Naive thymus-derived CD8-positive, alpha-beta T cell (primary cell): ENCODE measurements around the gene CRYBB1. TPM values are rescaled to one million over a fixed set of nuclear protein-coding genes. Genes with fewer than 3 reads are reported as not detected.

Experiments used
- ATAC-seq, 2 donors: fragments of 150-1000 bp; cut with Tn5 transposase in 1 of 2; sonication (Bioruptor Pico), chemical (Tn5 transposase) in 1 of 2; 1 replicate in 1 of 2; 2 replicates in 1 of 2; pipeline ENCODE4 v1.10.0; 2021; ENCODE audit warnings: mild to moderate bottlenecking in 2 of 2, moderate library complexity in 2 of 2
- POLR2A ChIA-PET: fragments of 350-600 bp; sonication (Branson Sonifier 250); formaldehyde crosslinking; loops from one replicate; lab custom pipeline; 2021; ENCODE audit warnings: antibody characterized with exemption; lab: Charles Lee
- DNase-seq, 10 donors: peaks; one replicate each; pipeline versions ENCODE4 v3.0.0 to v3.0.0-alpha.2; 2020 to 2022
- H3K27ac Mint-ChIP-seq, 10 donors: one replicate each; pipeline ENCODE4 v1.8.0; 2020 to 2022; ENCODE audit warnings: mild to moderate bottlenecking in 10 of 10, mixed read lengths in 10 of 10, moderate library complexity in 4 of 10, inconsistent platforms in 1 of 10
- H3K27me3 Mint-ChIP-seq, 5 donors: one replicate each; pipeline ENCODE4 v1.8.0; 2021 to 2022; ENCODE audit warnings: mixed read lengths in 5 of 5
- H3K36me3 Mint-ChIP-seq, 3 donors: one replicate each; pipeline ENCODE4 v1.8.0; 2020 to 2022; ENCODE audit warnings: mixed read lengths in 3 of 3, mild to moderate bottlenecking in 2 of 3, inconsistent platforms in 1 of 3
- H3K4me1 Mint-ChIP-seq, 4 donors: one replicate each; pipeline ENCODE4 v1.8.0; 2021 to 2022; ENCODE audit warnings: mixed read lengths in 4 of 4
- H3K4me3 Mint-ChIP-seq, 10 donors: one replicate each; pipeline ENCODE4 v1.8.0; 2020 to 2022; ENCODE audit warnings: mild to moderate bottlenecking in 10 of 10, mixed read lengths in 10 of 10, moderate library complexity in 6 of 10, inconsistent platforms in 1 of 10
- H3K9me3 Mint-ChIP-seq, 9 donors: one replicate each; pipeline ENCODE4 v1.8.0; 2020 to 2022; ENCODE audit warnings: mixed read lengths in 9 of 9, mild to moderate bottlenecking in 3 of 9, inconsistent platforms in 1 of 9, moderate library complexity in 1 of 9
- microRNA-seq: library from miRNA; unstranded; fragments of <30 nt; microRNA quantifications from one replicate; pipeline ENCODE4 v1.2.0, GENCODE V29; 2022; ENCODE audit warnings: borderline microRNAs expressed
- polyA plus RNA-seq, 3 donors: library from polyadenylated mRNA; unstranded; fragments of 300-500 nt; fragmentation: Illumina TruSeq; gene quantifications; one replicate each; pipeline ENCODE4 v1.2.3, GENCODE V29; 2021
- total RNA-seq, 8 experiments: library from RNA in 2 of 8; stranded (reverse) in 2 of 8; gene quantifications; one replicate each; pipeline ENCODE4 v1.2.3 and lab custom pipeline; 2021 to 2026

Gene CRYBB1
- total and polyA plus RNA-seq, 5 experiments from 2014 or later = not detected

DNA sequence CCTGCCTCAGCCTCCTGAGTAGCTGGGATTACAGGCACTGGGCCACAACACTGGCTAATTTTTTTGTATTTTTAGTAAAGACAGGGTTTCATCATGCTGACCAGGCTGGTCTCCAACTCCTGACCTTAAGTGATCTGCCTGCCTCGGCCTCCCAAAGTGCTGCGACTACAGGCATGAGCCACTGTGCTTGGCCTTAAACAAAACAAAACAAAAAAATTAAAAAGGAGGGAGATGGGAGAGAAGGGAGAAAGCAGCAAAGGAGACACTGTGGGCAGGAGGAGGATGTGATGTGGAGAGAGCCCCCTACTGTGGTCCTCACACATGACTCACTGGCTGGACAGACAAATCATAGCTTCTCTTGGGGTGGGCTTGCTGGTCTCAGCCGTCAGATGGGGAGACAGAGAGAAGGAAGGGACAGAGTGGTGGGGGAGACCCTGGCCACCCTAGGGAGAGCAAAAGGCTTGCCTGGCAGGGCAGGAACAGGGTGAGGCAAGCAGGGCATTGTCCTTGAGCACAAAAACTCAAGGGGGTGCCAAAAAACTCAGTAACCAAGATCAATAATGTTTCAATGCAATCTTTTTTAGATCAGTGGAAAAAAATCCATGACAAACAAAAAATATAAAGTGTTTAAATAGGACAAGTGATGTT lies 59.5 kb downstream of the CRYBB1 start:
- Mint-ChIP-seq H3K27ac (peak overlapping the region; percentile 19 to 92 (median 43)), H3K9me3 (no peaks in the 10 kb centered on the region), H3K4me1 (peaks cover 34 to 84% (median 60%) of the 10 kb centered on the region in 4 donors), H3K27me3 (no peaks in the 10 kb centered on the region), H3K36me3 (peaks cover 0 to 26% (median 0%) of the 10 kb centered on the region in 3 donors), H3K4me3 (no peak overlapping the region)
- ATAC-seq = no peak
- no peak for DNase-seq
- POLR2A ChIA-PET = interaction anchor here (0.6 kb wide), 1 partner anchor 34 kb away, joined by 3 read pairs; no protein-coding TSS in a partner anchor

DNA sequence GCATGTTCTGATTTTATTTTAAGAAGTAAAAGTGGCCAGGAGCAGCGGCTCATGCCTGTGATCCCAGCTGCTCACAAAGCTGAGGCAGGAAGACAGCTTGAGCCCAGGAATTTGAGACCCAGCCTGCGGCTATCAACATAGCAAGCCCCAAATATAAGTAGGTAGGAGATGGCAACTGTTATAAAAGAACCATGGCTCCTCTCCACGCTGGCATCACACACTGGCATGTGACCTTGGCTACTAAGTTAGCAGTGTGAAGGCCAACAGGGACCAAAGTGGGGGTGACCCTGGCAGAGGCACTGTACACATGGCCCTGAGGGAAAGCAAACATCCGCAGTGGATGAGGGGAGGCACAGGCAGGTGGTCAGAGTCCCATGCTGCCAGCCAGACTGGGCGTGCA lies 60.9 kb downstream of the CRYBB1 start:
- Mint-ChIP-seq H3K27me3 (no peaks in the 10 kb centered on the region), H3K36me3 (peaks cover 0 to 22% (median 0%) of the 10 kb centered on the region in 3 donors), H3K9me3 (no peaks in the 10 kb centered on the region), H3K4me1 (peaks cover 32 to 84% (median 56%) of the 10 kb centered on the region in 4 donors), H3K4me3 (no peak overlapping the region), H3K27ac (peak overlapping the region in 9 of 10 donors; percentile 3 to 79 (median 44))
- DNase-seq (no peak), ATAC-seq (no peak)
- POLR2A ChIA-PET = no interaction called here

DNA sequence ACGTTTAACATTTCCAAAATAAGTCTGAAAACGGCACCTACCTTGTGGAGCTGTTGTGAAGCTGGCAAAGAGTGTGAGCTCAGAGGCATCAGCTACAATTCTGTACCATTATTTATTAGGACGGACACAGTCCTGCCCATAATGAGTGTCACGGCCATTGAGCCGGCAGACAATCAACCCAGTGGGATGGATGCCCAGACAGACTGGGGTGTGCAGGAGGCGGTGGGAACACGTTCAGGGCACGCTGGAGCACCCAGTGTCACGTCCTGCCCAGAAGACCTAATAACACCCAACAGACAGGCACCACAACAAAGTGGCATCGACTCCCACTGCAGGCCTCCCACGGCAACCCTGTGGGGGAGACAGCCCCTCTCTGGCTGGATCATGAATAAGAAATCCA lies 62.3 kb downstream of the CRYBB1 start:
- POLR2A ChIA-PET = interaction anchor here (1.9 kb wide), 1 partner anchor 12 kb away, joined by 6 read pairs; no protein-coding TSS in a partner anchor
- peak overlapping the region in 1 of 10 donors; percentile 21 for H3K27ac Mint-ChIP-seq

GRCh38 chr22:26554956-26555355 lies 62.9 kb downstream of the CRYBB1 start:
- peak overlapping the region in 1 of 10 donors; percentile 34 for H3K27ac Mint-ChIP-seq
- H3K27me3 Mint-ChIP-seq = no peaks in the 10 kb centered on the region
- peaks cover 0 to 24% (median 2%) of the 10 kb centered on the region in 3 donors for H3K36me3 Mint-ChIP-seq
- peaks cover 33 to 89% (median 56%) of the 10 kb centered on the region in 4 donors for H3K4me1 Mint-ChIP-seq
- H3K4me3 Mint-ChIP-seq = no peak overlapping the region
- POLR2A ChIA-PET = interaction anchor here (1.9 kb wide), 1 partner anchor 12 kb away, joined by 6 read pairs; no protein-coding TSS in a partner anchor
- DNase-seq = no peak
- no peaks in the 10 kb centered on the region for H3K9me3 Mint-ChIP-seq
- no peak for ATAC-seq

More for the DNA sequence above, 62.3 kb downstream of the CRYBB1 start:
- DNase-seq (no peak), ATAC-seq (no peak)
- H3K27me3 Mint-ChIP-seq = no peaks in the 10 kb centered on the region
- H3K4me1 Mint-ChIP-seq = peaks cover 32 to 89% (median 56%) of the 10 kb centered on the region in 4 donors
- no peaks in the 10 kb centered on the region for H3K9me3 Mint-ChIP-seq
- peaks cover 0 to 24% (median 0%) of the 10 kb centered on the region in 3 donors for H3K36me3 Mint-ChIP-seq
- H3K4me3 Mint-ChIP-seq = no peak overlapping the region

DNA sequence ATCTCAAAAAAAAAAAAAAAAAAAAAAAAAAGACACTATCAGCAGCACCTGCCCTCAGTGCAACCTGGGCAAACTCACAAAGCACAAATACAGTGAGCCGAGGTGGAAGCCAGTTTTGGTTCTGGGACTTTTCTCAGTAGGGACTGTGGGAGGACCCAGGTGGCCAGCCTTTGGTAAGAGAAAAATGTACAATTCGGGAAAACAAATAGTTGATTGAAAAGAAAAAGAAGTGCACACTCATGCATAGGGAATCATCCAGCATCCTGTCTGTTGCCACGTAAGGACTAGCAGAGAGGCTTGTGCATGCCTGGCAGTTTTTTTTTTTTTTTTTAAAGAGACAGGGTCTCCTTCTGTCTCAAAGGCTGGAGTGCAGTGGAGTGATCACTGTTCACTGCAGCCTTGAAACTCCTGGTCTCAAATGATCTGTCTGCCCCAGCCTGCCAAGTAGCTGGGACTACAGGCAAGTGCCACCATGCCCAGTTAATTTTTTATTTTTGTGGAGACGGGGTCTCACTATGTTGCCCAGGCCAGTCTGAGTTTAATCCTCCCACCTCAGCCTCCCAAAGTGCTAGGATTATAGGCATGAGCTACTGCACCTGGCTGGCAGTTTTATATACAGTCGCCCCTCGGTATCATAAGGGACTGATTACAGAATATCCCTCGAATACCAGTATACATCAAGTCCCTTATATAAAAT lies 64.6 kb downstream of the CRYBB1 start:
- ATAC-seq = no peak
- Mint-ChIP-seq H3K4me1 (peaks cover 25 to 86% (median 48%) of the 10 kb centered on the region in 4 donors), H3K27ac (peak overlapping the region in 9 of 10 donors; percentile 11 to 91 (median 65)), H3K36me3 (peaks cover 0 to 26% (median 2%) of the 10 kb centered on the region in 3 donors), H3K27me3 (no peaks in the 10 kb centered on the region), H3K4me3 (peak overlapping the region in 1 of 10 donors; percentile 44), H3K9me3 (no peaks in the 10 kb centered on the region)
- no peak for DNase-seq
- POLR2A ChIA-PET = no interaction called here

GRCh38 chr22:26552466-26552865 lies 65.4 kb downstream of the CRYBB1 start:
- Mint-ChIP-seq H3K27me3 (no peaks in the 10 kb centered on the region), H3K4me1 (peaks cover 24 to 88% (median 50%) of the 10 kb centered on the region in 4 donors), H3K27ac (peak overlapping the region in 4 of 10 donors; percentile 22 to 52 (median 39)), H3K4me3 (peak overlapping the region in 1 of 10 donors; percentile 14), H3K9me3 (no peaks in the 10 kb centered on the region), H3K36me3 (peaks cover 0 to 22% (median 3%) of the 10 kb centered on the region in 3 donors)
- POLR2A ChIA-PET = interaction anchor here (1.7 kb wide), 1 partner anchor 21 kb away, joined by 6 read pairs; no protein-coding TSS in a partner anchor
- no peak for ATAC-seq
- no peak for DNase-seq

- Mint-ChIP-seq H3K4me1 (peaks cover 22 to 88% (median 52%) of the 10 kb centered on the region in 4 donors), H3K4me3 (no peak overlapping the region), H3K9me3 (no peaks in the 10 kb centered on the region), H3K27ac (peak overlapping the region in 5 of 10 donors; percentile 5 to 79 (median 47)), H3K36me3 (peaks cover 0 to 25% (median 6%) of the 10 kb centered on the region in 3 donors), H3K27me3 (no peaks in the 10 kb centered on the region)
- POLR2A ChIA-PET = interaction anchor here (0.7 to 1.7 kb wide), 2 partner anchors 20 to 47 kb away, joined by 3 to 6 read pairs; no protein-coding TSS in a partner anchor
- ATAC-seq (no peak), DNase-seq (no peak)
Observed at GRCh38 chr22:26551568-26551967, 66.3 kb downstream of the CRYBB1 start.

DNA sequence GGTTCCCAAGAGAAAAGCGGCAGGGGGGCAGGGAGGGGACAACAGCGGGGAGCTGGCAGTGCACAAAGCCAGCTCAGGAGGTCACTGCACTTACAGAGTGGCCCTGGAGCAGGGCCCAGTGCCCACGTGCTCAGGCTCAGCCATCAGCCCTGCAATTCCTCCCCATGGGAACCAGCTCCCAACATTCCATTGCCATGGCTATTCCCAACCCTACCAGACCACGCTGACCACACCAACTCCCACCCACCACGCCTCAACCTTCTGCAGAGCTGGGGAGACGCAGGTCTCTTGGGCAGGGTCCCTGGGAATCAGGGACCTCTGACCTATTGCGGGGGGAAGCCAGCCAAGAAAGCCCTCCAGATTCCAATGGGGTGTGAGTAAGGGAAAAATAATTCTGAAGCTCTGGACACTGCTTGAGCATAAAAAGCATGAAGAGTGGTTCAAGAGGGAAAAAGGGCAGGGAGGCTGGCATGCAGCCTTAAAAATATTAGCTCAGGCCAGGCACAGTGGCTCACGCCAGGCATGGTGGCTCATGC lies 67.3 kb downstream of the CRYBB1 start:
- Mint-ChIP-seq H3K27me3 (no peaks in the 10 kb centered on the region), H3K4me1 (peaks cover 24 to 86% (median 55%) of the 10 kb centered on the region in 4 donors), H3K36me3 (peaks cover 0 to 31% (median 6%) of the 10 kb centered on the region in 3 donors), H3K9me3 (no peaks in the 10 kb centered on the region), H3K27ac (peak overlapping the region in 7 of 10 donors; percentile 27 to 85 (median 79)), H3K4me3 (peak overlapping the region in 1 of 10 donors; percentile 29)
- no peak for DNase-seq
- no peak for ATAC-seq
- POLR2A ChIA-PET = interaction anchor here (1.7 kb wide), 1 partner anchor 19 kb away, joined by 6 read pairs; no protein-coding TSS in a partner anchor

DNA sequence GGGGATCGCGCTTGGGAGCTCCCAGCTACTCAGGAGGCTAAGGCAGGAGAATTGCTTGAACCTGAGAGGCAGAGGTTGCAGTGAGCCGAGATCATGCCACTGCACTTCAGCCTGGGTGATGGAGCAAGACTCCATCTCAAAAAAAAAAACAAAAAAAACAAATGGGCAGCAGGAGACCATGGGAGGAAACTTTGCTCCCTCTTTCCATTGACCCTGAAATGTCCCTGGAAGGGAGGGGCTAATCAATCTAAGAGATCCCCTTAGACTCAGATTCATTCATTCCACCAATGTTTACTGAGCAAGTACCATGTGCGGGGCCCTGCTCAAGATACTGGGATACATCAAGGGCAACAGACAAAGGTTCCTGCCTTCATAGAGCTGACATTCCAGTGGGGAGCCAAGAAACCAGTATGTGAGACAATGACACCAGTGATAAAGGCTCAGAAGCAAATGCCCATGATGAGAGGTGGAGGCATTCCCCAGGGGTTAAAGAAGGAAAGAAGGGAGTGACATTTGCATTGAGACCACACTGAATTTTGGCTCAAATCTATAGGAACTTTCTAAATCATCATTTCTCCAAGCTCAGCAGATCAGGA lies 67.8 kb downstream of the CRYBB1 start:
- peak overlapping the region in 9 of 10 donors; percentile 19 to 94 (median 79) for H3K27ac Mint-ChIP-seq
- peaks cover 0 to 32% (median 6%) of the 10 kb centered on the region in 3 donors for H3K36me3 Mint-ChIP-seq
- peaks cover 26 to 86% (median 59%) of the 10 kb centered on the region in 4 donors for H3K4me1 Mint-ChIP-seq
- H3K4me3 Mint-ChIP-seq = no peak overlapping the region
- POLR2A ChIA-PET = no interaction called here
- no peaks in the 10 kb centered on the region for H3K27me3 Mint-ChIP-seq
- H3K9me3 Mint-ChIP-seq = no peaks in the 10 kb centered on the region
- DNase-seq (no peak), ATAC-seq (no peak)

Small RNA genes lying within 50 kb of the gene (microRNA-seq; reads per million reads assigned to microRNA genes)
- gene MIR548J = 9.6 reads per million, percentile 27 among the genes with 10 or more reads in this experiment

Other genes with a start within 250 kb of the CRYBB1 start
- gene ASPHD2, start 188.8 kb downstream of the CRYBB1 start, total RNA-seq = 1 to 10 TPM; 2.9 to 3.5 TPM
- 1 to 10 TPM; 2.3 to 3.1 (median 2.5) TPM for gene ASPHD2, start 188.8 kb downstream of the CRYBB1 start, polyA plus RNA-seq
- 10 to 100 TPM; 63.9 to 64.3 TPM for gene HPS4, start 134.2 kb downstream of the CRYBB1 start, total RNA-seq
- 10 to 100 TPM; 10.5 to 18.4 (median 16.2) TPM for gene HPS4, start 134.2 kb downstream of the CRYBB1 start, polyA plus RNA-seq
- gene SRRD, start 134.2 kb downstream of the CRYBB1 start, total RNA-seq = 10 to 100 TPM; 21.4 to 24.6 TPM
- gene SRRD, start 134.2 kb downstream of the CRYBB1 start, polyA plus RNA-seq = 10 to 100 TPM; 17.1 to 27.0 (median 17.9) TPM
- 10 to 100 TPM; 56.2 to 67.8 TPM for gene TFIP11, start 105.6 kb downstream of the CRYBB1 start, total RNA-seq
- gene TFIP11, start 105.6 kb downstream of the CRYBB1 start, polyA plus RNA-seq = 10 to 100 TPM; 15.3 to 33.9 (median 22.3) TPM
- gene TPST2, start 27.9 kb downstream of the CRYBB1 start, total RNA-seq = 10 to 100 TPM; 40.8 to 43.2 TPM
- gene TPST2, start 27.9 kb downstream of the CRYBB1 start, polyA plus RNA-seq = 100 to 1,000 TPM in 2 of 3 donors, 10 to 100 TPM in 1; 87.9 to 134 (median 126) TPM
- gene CRYBA4, start 3.9 kb upstream of the CRYBB1 start, total RNA-seq = not detected
- under 1 TPM in 1 of 3 donors, not detected in 2; 0.43 TPM for gene CRYBA4, start 3.9 kb upstream of the CRYBB1 start, polyA plus RNA-seq
- gene MIAT, start 39.6 kb upstream of the CRYBB1 start, total RNA-seq = 100 to 1,000 TPM; 357 to 362 TPM
- under 1 TPM; 0.06 to 0.76 (median 0.63) TPM for gene MIAT, start 39.6 kb upstream of the CRYBB1 start, polyA plus RNA-seq